SJCRH30 (cell line): ENCODE measurements around the gene ABCA3. TPM values are rescaled to one million over a fixed set of nuclear protein-coding genes. Genes with fewer than 3 reads are reported as not detected.
"Not testable (repeated sequence)": the region's sequence is repeated elsewhere in the genome, so short reads cannot be mapped to it uniquely, and the experiment has no call there.

Source experiments
- DNase-seq, 2 experiments: peaks; one replicate each; pipeline ENCODE4 v3.0.0-alpha.2; 2015 to 2020
- H3K27ac ChIP-seq: fragments of 250-450 bp; sonication (Bioruptor Pico); 2 replicates; pipeline ENCODE4 v1.5.1; 2020; ENCODE audit warnings: mild to moderate bottlenecking, moderate library complexity
- H3K27me3 ChIP-seq: fragments of 250-450 bp; sonication (Bioruptor Pico); 2 replicates; pipeline ENCODE4 v1.5.1; 2020; ENCODE audit warnings: mild to moderate bottlenecking, moderate library complexity
- H3K36me3 ChIP-seq: fragments of 250-450 bp; sonication (Bioruptor Pico); 2 replicates; pipeline ENCODE4 v1.5.1; 2020; ENCODE audit warnings: mild to moderate bottlenecking, moderate library complexity
- H3K4me1 ChIP-seq: fragments of 250-450 bp; sonication (Bioruptor Pico); 2 replicates; pipeline ENCODE4 v1.5.1; 2020; ENCODE audit warnings: mild to moderate bottlenecking, moderate library complexity
- H3K4me3 ChIP-seq: fragments of 250-450 bp; sonication (Bioruptor Pico); 2 replicates; pipeline ENCODE4 v1.5.1; 2020; ENCODE audit warnings: mild to moderate bottlenecking, moderate library complexity
- H3K9me3 ChIP-seq: fragments of 250-450 bp; sonication (Bioruptor Pico); replicated peaks from 2 replicates; pipeline ENCODE4 v1.5.1; 2020; ENCODE audit warnings: mild to moderate bottlenecking, moderate library complexity
- total RNA-seq: library from RNA; depleted of rRNA; stranded (reverse); fragments of >200 nt; shearing (Covaris generic); gene quantifications from 2 replicates; pipeline ENCODE4 v1.2.3, GENCODE V29; 2014

Gene ABCA3
- total RNA-seq, 1 experiment from 2014 or later: 0.10 TPM

- Histone ChIP-seq H3K27me3 (no peaks in the 10 kb centered on the region), H3K4me1 (peaks cover 4% of the 10 kb centered on the region; the same call in 1 of the 2 replicates), H3K4me3 (no peak overlapping the region), H3K27ac (no peak overlapping the region), H3K36me3 (no peaks in the 10 kb centered on the region), H3K9me3 (no peaks in the 10 kb centered on the region)
- no peak for DNase-seq
Measured at GRCh38 chr16:2273484-2273883, 67.0 kb downstream of the ABCA3 start.

GRCh38 chr16:2271848-2272461 is 68.6 kb downstream of the ABCA3 start:
- Histone ChIP-seq H3K4me1 (peaks cover 4% of the 10 kb centered on the region; the same call in 1 of the 2 replicates), H3K4me3 (no peak overlapping the region), H3K9me3 (no peaks in the 10 kb centered on the region), H3K27ac (no peak overlapping the region), H3K36me3 (no peaks in the 10 kb centered on the region), H3K27me3 (no peaks in the 10 kb centered on the region)
- no peak for DNase-seq

- Histone ChIP-seq H3K4me3 (no peak overlapping the region), H3K27me3 (no peaks in the 10 kb centered on the region), H3K9me3 (no peaks in the 10 kb centered on the region), H3K36me3 (peaks cover 2% of the 10 kb centered on the region; the same call in 1 of the 2 replicates), H3K27ac (no peak overlapping the region), H3K4me1 (peaks cover 6% of the 10 kb centered on the region; the same call in 1 of the 2 replicates)
- no peak for DNase-seq
Measured at GRCh38 chr16:2270588-2271470, 69.7 kb downstream of the ABCA3 start.

GRCh38 chr16:2270070-2270462 is 70.5 kb downstream of the ABCA3 start:
- DNase-seq: no peak
- Histone ChIP-seq H3K9me3 (no peaks in the 10 kb centered on the region), H3K4me3 (no peak overlapping the region), H3K27me3 (no peaks in the 10 kb centered on the region), H3K27ac (no peak overlapping the region), H3K36me3 (peaks cover 8% of the 10 kb centered on the region; the same call in 1 of the 2 replicates), H3K4me1 (peaks cover 7% of the 10 kb centered on the region; the same call in 1 of the 2 replicates)

GRCh38 chr16:2267913-2268666 is 72.4 kb downstream of the ABCA3 start, which contains the start of gene RNPS1:
RNPS1 (minus strand) TSS chr16:2268126; CDS start chr16:2264643, 3,483 bp downstream.
- peak; percentile 94 to 96 for DNase-seq
- Histone ChIP-seq H3K27ac (peak within 1 kb of the TSS; percentile 97), H3K9me3 (no peaks in the 10 kb centered on the region), H3K27me3 (no peaks in the 10 kb centered on the region), H3K4me1 (peaks cover 7% of the 10 kb centered on the region; the same call in 1 of the 2 replicates), H3K36me3 (peaks cover 26% of the 10 kb centered on the region), H3K4me3 (peak within 1 kb of the TSS; percentile 80)

- not testable (repeated sequence) for DNase-seq, H3K9me3 ChIP-seq, H3K4me1 ChIP-seq, H3K27me3 ChIP-seq
- Histone ChIP-seq H3K27ac (peak overlapping the region; percentile 97), H3K36me3 (peaks cover 32% of the 10 kb centered on the region), H3K4me3 (peak overlapping the region; percentile 80)
Measured at GRCh38 chr16:2267505-2267912, 73.0 kb downstream of the ABCA3 start.

- Histone ChIP-seq H3K27ac (peak overlapping the region; percentile 97; the same call in 1 of the 2 replicates), H3K4me3 (peak overlapping the region; percentile 80), H3K36me3 (peaks cover 38% of the 10 kb centered on the region)
- not testable (repeated sequence) for DNase-seq, H3K9me3 ChIP-seq, H3K4me1 ChIP-seq, H3K27me3 ChIP-seq
Measured at GRCh38 chr16:2266887-2267286, 73.6 kb downstream of the ABCA3 start.

- not testable (repeated sequence) for H3K27ac ChIP-seq, H3K9me3 ChIP-seq, H3K4me3 ChIP-seq, H3K4me1 ChIP-seq, DNase-seq, H3K27me3 ChIP-seq
- peaks cover 75% of the 10 kb centered on the region for H3K36me3 ChIP-seq
Measured at GRCh38 chr16:2263026-2263425, 77.5 kb downstream of the ABCA3 start.

GRCh38 chr16:2260250-2260649 is 80.3 kb downstream of the ABCA3 start:
- Histone ChIP-seq H3K27me3 (no peaks in the 10 kb centered on the region), H3K9me3 (no peaks in the 10 kb centered on the region), H3K4me3 (no peak overlapping the region), H3K27ac (no peak overlapping the region), H3K4me1 (no peaks in the 10 kb centered on the region), H3K36me3 (peaks cover 96% of the 10 kb centered on the region)
- DNase-seq: no peak

GRCh38 chr16:2258530-2258929 is 82.0 kb downstream of the ABCA3 start:
- not testable (repeated sequence) for H3K9me3 ChIP-seq, H3K4me1 ChIP-seq, H3K27ac ChIP-seq, H3K4me3 ChIP-seq, DNase-seq, H3K27me3 ChIP-seq
- peaks cover 94% of the 10 kb centered on the region for H3K36me3 ChIP-seq

- no peak overlapping the region for H3K4me3 ChIP-seq
- no peaks in the 10 kb centered on the region for H3K9me3 ChIP-seq
- no peaks in the 10 kb centered on the region for H3K27me3 ChIP-seq
- H3K4me1 ChIP-seq: no peaks in the 10 kb centered on the region
- DNase-seq: no peak
- peaks cover 89% of the 10 kb centered on the region for H3K36me3 ChIP-seq
- no peak overlapping the region for H3K27ac ChIP-seq
Measured at GRCh38 chr16:2257726-2258125, 82.8 kb downstream of the ABCA3 start.

GRCh38 chr16:2256531-2257140 is 83.9 kb downstream of the ABCA3 start:
- Histone ChIP-seq H3K4me1 (peaks cover 7% of the 10 kb centered on the region; the same call in 1 of the 2 replicates), H3K36me3 (peaks cover 88% of the 10 kb centered on the region), H3K9me3 (no peaks in the 10 kb centered on the region), H3K27ac (no peak overlapping the region), H3K4me3 (no peak overlapping the region), H3K27me3 (no peaks in the 10 kb centered on the region)
- no peak for DNase-seq

- Histone ChIP-seq H3K4me1 (peaks cover 7% of the 10 kb centered on the region; the same call in 1 of the 2 replicates), H3K9me3 (no peaks in the 10 kb centered on the region), H3K27ac (no peak overlapping the region), H3K4me3 (no peak overlapping the region), H3K27me3 (no peaks in the 10 kb centered on the region), H3K36me3 (peaks cover 57% of the 10 kb centered on the region)
- no peak for DNase-seq
Measured at GRCh38 chr16:2253293-2253692, 87.2 kb downstream of the ABCA3 start.

- peaks cover 52% of the 10 kb centered on the region for H3K36me3 ChIP-seq
Measured at GRCh38 chr16:2252806-2253148, 87.8 kb downstream of the ABCA3 start.

More at GRCh38 chr16:2252806-2253148, 87.8 kb downstream of the ABCA3 start:
- H3K27ac ChIP-seq: no peak overlapping the region
- no peaks in the 10 kb centered on the region for H3K27me3 ChIP-seq
- H3K4me1 ChIP-seq: peaks cover 7% of the 10 kb centered on the region; the same call in 1 of the 2 replicates
- H3K9me3 ChIP-seq: no peaks in the 10 kb centered on the region
- H3K4me3 ChIP-seq: no peak overlapping the region
- DNase-seq: no peak
